ENCODE data around the gene IQSEC1.

The IQSEC1 gene

DNA sequence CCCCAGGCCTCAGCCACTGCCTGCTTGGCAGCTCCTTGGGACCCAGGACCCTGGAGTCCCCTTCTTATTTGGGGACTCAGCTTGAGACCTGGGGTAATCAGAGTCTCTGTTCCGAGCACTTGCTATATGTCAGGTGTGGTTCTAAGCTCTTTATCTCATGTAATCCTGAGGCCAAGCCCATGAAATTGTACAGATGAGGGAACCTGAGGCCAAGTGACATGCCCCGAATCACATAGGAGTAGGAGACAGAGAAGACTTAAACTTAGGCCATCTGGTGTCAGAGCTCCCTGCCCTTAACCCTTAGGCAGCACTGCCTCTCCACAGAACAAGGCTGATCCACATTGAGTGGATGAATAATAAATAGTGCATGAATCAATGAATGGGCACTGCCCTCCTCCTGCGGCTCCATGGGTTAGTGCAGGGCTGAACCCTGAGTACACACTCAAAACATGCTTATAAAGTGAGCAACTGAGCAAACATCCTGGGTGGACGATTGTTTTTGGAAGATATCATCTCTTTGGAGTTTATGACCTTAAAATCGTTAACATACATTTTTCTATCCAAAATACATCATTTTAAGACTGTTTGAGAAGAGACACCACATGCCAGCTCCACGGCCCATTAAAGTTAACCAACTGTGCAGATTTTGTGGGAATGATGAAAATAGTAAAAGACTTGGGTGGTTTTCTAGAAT lies 33.2 kb upstream of the IQSEC1 start:
- FAIRE-seq = no peak

DNA sequence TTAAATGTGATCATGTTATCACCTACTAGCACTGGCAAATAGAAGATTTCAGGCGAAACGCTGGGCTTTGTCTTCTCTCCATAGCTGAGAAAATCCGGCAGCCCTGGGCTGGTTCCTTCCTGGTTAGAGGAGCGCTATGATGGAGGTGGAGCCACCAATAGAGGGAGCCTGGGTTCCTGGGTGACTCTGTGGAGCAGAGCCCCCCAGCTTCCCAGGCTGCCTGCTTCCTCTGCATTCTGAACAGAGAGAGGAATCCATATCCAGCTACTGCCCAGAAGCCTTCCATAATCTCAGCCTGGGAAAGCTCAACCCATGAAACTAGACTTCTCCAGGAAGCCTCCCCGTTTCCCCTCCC lies 32.6 kb upstream of the IQSEC1 start:
- FAIRE-seq = no peak

DNA sequence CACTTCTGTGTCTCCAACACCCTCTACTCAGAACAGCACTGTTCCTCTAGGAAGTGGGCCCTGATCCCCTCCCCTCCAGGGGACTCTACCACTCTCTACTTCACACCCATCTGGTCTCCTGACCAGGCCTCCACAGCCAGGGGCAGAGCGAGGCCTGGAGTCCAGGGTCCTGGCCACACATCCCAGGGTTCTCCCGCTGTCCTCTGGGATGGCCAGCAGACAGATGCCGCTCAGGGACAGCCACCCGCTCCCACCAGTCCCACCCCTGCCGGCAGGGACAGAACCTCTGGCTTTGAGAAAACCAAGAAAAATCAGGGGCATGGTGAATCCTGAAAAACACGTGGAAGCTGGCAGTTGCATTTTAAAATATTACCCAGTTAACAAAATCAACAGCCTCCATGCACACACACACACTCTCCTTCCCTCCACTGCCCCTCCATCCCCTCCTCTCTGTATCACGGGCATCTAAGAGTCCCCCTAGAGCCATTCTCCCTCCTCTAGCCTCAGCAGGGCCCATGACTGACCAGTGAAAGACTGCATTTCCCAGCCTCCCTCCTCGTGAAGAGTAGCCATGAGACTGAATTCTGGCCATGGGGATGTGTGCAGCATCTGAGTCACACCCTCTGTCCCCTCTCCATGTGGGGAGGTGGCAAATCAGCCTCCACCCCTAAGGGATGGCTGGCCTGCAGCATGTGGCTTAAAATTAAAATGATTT lies 32.1 kb upstream of the IQSEC1 start:
- FAIRE-seq = no peak

DNA sequence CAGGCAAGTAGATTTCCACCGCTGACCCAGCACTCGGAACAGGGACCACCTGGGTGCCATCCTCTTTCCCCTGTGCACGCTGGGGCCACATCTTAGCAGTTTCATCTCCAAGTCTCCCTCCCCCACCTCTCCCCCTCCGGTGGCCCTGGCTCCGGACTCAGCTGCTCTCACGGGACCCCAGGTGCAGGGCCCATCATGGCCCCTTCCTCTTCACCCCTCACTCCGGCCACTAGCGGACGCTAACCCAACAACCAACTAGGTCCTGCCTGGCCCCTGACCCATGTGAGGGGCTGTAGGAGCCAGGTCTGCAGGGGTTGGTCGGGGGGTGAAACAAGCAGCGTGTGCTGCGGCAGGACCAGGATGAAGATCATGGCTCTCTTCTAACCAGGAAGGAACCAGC lies 31.3 kb upstream of the IQSEC1 start:
- no peak for FAIRE-seq

DNA sequence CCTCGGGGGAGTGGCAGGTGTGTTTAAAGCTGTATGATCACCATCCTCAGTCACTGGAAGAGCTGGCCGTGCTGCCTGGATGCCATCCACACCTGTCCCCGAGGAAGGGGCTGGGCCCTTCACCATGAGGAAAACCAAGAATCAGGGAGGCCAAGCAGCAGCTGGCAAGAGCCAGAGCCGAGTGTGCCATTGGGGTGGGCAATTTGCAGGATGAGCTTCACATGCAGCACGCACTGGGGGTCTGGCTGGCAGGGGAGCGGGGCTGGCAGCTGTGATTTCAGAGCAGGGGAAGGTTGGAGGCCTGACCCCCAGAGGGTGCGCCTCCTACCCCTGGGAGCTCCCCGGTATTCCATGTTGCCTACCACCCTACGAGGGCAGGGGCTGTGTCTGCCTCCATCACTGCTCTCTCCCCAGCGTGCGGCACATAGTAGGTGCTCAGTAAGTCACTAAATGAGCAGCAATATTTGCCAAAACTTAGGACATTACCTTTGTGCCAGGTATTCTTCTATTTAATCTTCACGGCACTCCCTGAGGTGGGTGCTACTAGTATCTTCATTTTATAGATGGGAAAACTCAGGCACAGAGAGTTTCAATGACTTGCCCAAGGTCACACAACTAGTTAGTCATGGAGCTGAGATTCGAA lies 30.3 kb upstream of the IQSEC1 start:
- FAIRE-seq = no peak

DNA sequence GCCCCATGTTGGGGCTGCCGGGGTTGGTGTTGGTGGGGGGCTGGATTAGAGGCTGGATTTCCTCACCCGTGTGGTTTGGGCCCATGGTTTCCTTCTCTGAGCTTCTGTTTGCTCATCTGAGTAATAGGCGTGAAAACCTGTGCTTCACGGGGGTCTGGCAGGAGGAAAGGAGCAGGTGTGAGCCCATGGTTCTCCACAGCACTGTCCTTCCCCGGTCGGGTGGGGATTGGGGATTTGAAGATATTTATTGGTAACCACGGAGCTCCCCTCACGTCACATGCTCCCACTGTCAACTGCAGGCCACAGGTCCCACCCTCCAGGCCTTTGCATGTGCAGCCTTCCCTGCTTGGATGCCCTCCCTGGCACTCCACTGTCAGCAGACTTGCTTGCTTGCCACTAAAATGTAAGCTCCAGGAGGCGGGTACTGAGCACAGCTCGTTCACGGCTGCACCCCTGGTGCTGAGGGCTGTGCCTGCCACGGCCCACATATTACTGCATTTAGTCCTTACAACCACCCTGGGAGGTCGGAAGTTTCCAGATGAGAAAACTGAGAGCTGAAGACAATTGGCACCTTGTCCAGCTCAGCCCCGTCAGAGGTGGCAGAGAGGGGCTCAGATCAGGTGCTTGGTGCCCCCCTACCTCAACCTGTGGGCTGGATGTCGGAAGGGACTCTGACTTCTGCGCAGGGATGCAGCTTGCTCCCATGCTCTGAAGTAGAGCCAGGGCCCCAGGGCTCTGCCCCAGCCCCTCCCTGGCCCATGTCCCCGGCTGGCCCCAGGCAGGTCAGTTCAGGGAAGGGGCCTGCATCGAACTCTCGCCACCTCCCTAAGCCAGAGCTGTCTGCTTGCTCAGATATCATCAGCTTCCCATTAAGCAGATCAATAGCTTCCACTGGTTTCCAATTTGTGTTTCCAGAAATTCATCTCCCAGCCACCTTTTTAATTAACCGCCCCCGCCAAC lies 29.4 kb upstream of the IQSEC1 start:
- no peak for FAIRE-seq

DNA sequence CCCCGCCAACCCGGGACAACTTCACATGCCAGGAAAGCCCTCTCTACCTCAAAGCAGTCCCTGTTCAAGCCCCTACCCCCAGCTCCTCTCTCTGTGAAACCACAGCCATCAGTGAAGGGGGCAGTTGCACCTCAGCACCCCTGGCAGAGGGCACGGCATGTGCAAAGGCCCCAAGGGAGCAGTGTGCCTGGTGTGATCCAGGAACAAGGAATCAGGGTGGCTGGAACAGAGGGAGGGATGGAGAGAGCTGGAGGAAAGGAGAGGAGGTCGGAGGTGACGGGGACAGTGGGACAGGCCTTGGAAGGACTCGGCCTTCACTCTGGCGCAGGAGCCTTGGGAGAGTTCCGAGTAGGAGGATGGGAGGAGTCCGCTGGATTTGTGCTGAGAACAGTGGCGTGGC lies 26.5 kb upstream of the IQSEC1 start:
- no peak for FAIRE-seq

DNA sequence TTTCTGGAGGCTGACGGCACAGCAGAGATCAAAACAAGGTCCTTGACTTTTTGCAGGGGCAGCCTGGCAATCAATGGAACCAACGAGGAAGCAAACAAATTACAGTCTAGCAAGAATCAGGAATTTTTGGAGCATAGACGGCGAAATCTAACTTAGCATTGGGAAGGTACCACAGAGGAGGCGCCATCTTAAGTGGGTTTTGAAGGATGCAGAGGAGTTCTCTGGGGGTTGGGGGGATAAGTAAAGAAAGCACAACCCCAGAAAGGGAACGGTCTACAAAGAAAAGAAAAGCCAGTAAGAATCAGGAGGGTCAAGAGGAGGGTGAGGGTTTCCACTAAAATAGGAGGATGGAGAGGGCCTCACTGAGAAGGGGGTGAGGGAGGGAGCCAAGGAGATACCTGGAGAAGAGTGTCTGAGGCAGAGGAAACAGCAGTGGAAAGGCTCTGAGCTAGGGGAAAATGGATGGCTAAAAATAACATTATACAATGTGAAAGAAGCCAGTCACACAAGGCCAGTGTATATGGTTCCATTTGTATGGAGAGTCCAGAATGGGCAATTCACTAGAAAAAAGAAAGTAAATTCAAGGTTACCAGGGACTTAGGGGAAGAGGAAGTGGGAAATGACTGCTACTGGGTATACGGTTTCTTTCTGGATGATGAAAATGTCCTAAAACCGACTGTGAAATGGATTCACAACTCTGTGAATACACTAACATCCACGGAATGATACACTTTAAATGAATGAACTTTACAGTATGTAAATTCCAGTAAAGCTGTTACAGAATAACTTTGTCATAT lies 25.2 kb upstream of the IQSEC1 start:
- no peak for FAIRE-seq

DNA sequence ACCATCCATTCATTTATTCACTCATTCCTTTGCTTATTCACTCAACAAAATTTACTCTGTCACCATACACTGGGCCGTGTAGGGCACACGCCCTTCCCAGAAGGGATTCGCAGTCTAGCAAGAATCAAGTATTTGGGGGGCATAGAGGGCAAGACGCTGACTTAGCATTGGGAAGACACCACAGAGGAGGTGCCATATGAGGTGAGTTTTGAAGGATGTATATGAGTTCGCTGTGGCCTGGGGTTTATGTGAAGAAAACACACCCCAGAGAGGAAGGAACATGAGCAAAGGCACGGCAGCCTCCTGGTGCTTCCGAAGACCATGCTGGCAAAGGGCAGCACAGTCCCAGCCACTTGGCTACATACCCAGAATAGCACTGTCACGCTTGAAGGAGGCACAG lies 23.1 kb upstream of the IQSEC1 start:
- FAIRE-seq = no peak

DNA sequence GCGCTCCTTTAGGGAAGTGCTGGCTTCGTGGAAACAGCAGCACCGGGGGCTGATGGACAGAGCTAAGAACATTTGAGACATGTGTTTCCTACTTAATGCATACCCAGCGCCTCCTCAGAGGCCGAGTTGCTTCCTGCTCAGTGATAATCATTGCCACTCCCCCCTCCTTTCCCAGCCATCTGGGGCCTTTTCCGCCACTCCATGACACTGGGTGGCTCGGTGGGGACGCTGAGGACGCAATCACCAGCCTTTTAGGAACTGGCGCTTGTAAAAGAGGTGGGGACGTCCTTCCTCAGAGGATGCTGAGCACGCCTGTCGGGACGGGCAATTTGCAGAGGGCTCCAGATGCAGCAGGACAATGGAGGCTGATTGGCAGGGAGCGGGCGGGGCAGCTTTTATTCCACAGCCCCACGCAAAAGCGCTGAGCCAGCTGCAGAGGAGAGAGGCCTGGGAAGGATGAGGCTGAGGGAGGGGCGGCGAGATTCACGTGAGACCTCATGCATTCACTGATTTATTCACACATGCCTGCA lies 22.2 kb upstream of the IQSEC1 start:
- FAIRE-seq = no peak

DNA sequence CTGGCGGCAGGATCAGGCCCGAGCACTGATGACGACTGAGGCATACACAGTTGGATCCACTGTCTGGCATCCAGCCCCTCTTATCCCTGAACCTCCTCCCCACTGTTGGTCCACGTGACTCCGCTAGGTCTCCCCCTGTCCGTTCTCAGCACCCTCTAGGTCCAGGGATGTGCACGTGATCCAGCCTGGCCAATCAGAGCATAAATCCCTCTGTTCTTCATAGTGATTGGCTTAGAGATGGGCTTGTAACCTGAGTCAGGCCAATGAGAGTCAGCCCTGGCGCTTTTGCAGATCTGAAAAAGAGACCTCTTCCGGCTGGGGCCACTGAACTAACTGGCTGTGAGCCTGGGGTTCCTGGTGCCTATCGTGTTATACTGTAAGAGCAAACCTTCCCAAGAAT lies 20.5 kb upstream of the IQSEC1 start:
- no peak for FAIRE-seq

DNA sequence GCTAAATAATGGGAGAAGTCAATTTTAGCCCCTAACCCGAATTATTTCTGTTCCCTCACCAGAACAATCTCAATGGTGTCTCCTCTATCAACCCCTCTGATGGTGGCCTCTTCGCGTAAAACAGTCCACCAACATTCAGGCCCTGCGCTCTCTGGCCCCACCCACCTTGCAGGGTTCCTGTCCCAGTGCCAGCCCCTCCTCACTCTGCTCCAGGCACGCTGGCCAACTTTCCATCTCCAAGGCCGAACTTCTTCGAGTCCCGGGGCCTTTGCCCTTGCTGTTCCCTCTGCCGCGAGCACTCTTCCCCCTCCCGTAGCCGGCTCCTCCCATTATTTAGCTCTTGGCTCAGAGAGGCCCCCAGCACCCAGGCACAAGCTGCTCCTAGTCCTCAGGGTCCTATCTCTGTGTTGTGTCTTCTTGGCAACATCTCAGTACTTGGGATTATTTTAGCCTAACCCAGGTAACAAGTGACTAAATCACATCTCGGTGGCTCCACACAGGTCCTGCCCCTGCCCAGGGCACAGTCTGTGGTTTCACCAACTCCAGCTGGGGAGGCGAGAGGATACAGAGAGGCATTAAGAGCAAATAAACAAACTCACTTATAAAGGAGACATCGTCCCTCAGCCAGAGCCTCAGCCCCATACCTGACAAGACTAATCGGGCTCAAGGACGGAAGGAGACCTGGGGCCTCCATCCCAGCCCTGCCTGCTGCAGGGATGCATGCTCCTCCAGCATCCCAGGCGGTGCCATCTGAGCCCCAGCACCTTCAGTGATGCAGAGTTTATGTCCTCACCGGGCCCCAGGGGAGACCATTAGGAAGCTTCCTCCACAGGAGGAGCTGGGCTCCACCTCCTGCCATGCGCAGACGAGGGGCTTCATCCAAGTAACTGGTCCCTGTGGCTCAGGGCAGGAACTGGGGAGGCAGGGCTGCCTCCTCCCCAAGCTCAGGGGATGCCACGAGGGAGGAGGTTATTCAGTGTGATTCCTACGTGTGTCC lies 19.7 kb upstream of the IQSEC1 start:
- FAIRE-seq = no peak

DNA sequence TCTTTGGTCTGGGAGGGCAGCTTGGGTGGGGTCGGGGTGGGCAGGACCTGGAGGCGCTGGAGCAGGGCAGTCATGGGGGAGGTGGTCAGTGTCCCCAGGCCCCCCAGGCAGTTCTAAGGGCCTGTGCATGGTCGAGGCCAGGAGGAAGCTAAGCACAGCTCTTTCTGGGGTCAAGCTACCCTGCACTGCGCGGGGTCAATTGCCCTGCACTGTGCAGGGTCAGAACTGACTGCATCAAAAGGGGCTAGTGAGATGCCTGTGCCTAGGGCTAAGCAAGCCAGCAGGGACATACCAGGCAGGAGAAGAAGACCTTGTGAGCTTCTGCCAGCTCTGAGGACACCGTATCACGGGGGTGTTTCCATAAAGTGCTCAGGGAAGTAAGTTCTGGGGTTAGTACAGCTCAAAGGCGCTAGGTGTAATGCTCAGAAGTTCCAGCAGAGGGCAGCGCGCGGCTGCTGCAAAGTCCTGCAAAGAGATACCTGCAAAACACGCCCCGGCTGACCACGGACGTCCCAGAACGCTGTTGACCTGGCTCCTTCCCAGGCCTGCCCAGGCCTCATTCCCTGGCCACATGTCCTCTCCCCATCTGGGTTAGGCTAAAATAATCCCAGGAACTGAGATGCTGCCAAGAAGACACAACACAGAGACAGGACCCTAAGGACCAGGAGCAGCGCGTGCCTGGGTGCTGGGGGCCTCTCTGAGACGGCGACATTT lies 18.8 kb upstream of the IQSEC1 start:
- no peak for FAIRE-seq

DNA sequence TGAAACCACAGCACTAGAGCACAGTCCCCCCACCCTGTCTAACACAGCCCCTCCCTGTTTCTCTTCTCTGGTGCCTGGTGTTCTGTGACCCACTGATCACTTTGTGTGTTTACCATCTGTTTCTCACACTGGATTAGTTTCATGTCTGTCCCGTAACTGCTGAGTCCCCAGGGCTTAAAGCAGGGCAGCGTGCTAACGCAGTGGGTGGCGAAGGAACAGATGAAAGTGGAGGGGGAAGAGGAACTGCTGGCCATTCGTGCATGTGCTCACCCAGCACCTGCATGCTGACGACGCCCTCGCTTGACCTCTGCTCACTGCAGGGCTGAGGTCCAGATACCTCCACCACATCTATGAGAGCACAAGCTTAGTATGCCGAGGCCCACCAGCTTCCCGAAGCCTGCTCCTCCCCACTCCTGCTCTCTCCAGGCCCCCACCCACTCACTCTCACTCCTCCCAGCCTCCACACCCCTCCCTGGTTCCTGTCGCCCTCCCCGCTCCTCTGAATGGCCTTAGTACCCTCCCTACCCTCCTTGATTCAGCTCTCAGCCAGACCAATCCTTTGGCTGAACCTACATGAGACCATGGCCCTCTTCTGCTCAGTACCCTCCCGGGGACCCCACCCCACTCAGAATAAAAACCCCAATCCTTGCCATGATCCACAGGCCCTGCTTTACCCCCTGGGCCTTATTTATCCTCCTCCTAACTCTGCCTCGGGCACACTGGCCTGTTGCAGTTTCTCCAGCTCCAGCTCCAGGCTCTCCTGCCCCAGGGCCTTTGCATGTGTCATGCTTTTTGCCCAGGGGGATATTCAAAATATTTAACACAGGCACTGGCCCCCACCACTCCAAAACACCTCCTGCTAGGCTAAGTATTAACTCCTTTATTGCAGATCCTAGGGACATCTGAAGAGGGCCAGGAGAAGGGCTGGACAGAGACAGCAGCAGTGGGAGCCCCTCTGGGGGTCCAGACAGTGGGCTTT lies 15.1 kb upstream of the IQSEC1 start:
- FAIRE-seq = no peak

DNA sequence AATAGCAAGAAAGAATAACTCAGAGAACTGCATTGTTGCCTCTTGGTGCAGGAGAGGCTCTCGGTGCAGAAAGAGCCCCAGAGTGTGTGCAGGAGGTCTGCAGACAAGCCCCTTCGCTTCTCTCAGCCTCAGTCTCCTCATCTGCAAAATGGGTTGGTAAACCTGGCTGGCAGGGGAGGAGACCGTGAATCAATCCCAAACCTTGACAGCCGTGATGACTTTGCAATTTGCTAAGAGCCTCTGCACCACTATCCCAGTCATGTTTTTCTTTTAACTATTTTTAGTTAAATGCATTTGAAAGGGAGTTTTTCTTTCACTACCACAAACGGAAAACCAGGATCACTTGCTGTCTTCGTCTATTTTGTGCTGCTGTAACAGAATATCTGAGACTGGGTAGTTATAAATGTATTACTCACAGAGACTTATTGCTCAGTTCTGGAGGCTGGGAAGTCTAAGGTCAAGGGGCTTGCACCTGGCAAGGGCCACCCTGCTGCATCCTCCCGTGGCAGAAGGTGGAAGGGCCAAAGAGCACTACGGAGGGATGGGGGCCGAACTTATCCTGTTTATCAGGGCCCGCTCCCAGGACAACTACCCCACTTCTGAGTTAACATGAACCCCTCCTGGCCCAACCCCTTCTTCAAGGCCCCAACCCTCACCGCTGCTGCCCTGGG lies 14.2 kb upstream of the IQSEC1 start:
- no peak for FAIRE-seq

DNA sequence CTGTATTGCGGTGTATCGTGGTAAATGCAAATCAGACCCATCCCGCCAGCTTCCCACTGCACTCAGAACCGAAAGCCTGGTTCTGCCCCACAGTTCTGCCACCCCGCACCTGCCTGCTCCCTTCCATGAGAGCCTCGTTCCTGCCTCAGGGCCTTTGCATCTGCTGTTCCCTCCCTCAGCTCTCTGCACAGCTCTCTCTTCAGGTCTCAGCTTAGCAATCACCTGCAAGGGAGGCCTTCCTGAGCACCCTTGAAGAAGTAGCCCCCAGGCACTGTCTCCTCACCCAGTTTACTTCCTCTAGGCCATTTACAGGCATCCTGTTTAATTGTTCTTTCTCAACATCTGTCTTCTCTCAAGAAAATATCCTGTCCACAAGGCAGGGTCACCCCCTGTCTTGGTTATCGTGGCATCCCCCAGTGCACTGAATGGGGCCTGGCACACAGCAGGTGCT lies 13.3 kb upstream of the IQSEC1 start:
- FAIRE-seq = no peak

DNA sequence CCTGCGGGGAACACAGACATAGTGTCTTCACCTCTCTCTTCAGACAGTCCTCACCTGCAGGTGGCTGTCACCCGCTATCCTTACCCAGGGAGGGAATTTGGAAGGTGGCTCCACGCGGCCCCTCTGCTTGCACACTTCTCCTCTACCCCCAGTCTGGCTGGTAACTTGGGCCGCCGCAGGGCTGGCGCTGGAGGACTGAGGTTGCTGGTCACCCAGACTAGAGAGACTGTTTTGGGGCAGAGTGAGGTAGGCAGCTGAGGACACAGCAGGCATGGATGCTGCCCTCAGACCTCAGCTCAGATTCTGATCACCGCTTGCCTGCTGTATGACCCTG lies 12.6 kb upstream of the IQSEC1 start:
- no peak for FAIRE-seq

Data from TTC549 (cell line).